A549 (cell line): ENCODE measurements around the gene ZNF638. TPM values are rescaled to one million over a fixed set of nuclear protein-coding genes. Genes with fewer than 3 reads are reported as not detected.
"Not testable (repeated sequence)": the region's sequence is repeated elsewhere in the genome, so short reads cannot be mapped to it uniquely, and the experiment has no call there.

Experiments used
- ATAC-seq, 2 experiments: fragments of 200-7000 bp in 1 of 2; fragments of >200 bp in 1 of 2; cut with Nextera tagmentation in 1 of 2; cut with Tn5 transposase in 1 of 2; 3 replicates each; pipeline versions ENCODE4 v1.8.0 to v1.9.1; 2018 to 2020; ENCODE audit warnings: mild to moderate bottlenecking in 1 of 2, moderate library complexity in 1 of 2
- CTCF ChIA-PET: fragments of 300-600 bp; sonication (Branson Sonifier 250); formaldehyde crosslinking; extraction: SDS; loops from one replicate; lab custom pipeline; 2021; ENCODE audit warnings: antibody characterized with exemption, inconsistent platforms; lab: Yijun Ruan, JAX
- POLR2A ChIA-PET: fragments of 350-600 bp; formaldehyde crosslinking; extraction: SDS; loops from one replicate; lab custom pipeline; 2021; ENCODE audit warnings: antibody characterized with exemption, inconsistent platforms; lab: Yijun Ruan, JAX
- DNase-seq, 2 experiments: peaks; one replicate each; pipeline versions ENCODE4 v3.0.0 to v3.0.0-alpha.2; 2011 to 2016; ENCODE audit warnings: low read depth in 1 of 2, low spot score in 1 of 2
- FAIRE-seq: peaks from 2 replicates; lab custom pipeline; 2011; peaks lifted over from hg19 to GRCh38; lab: Jason Lieb, UNC
- H3K27ac ChIP-seq, 2 experiments: fragments of >200 bp; sonication (Bioruptor Twin); formaldehyde crosslinking; 3 replicates each; pipeline ENCODE4 v1.5.1; 2016 to 2017
- H3K4me1 ChIP-seq: fragments of >200 bp; sonication (Bioruptor Twin); formaldehyde crosslinking; 3 replicates; pipeline ENCODE4 v1.6.1; 2016
- H3K4me2 ChIP-seq: fragments of >200 bp; sonication (Bioruptor Twin); formaldehyde crosslinking; 3 replicates; pipeline ENCODE4 v1.6.1; 2016
- H3K4me3 ChIP-seq: fragments of >200 bp; sonication (Bioruptor Twin); formaldehyde crosslinking; 3 replicates; pipeline ENCODE4 v1.5.1; 2016
- H3K9me3 ChIP-seq: fragments of >200 bp; sonication (Bioruptor Twin); formaldehyde crosslinking; 3 replicates; pipeline ENCODE4 v1.6.1; 2016
- BHLHE40 ChIP-seq: IDR thresholded peaks from 2 replicates; pipeline ENCODE4 v1.6.1; 2012; ENCODE audit warnings: low read depth, low read length, inconsistent platforms
- CBX2 ChIP-seq: fragments of 200-600 bp; sonication (generic); IDR thresholded peaks from 2 replicates; pipeline ENCODE4 v1.6.1; 2016; ENCODE audit warnings: low read depth, mild to moderate bottlenecking, borderline replicate concordance
- EHMT2 ChIP-seq: fragments of 200-600 bp; sonication (generic); IDR thresholded peaks from 2 replicates; pipeline ENCODE4 v1.6.1; 2016; ENCODE audit warnings: antibody characterized with exemption, low read depth, mild to moderate bottlenecking, moderate library complexity
- FOSB ChIP-seq: fragments of 250-450 bp; sonication (Bioruptor Pico); IDR thresholded peaks from 2 replicates; pipeline ENCODE4 v1.5.0; 2020; ENCODE audit warnings: mild to moderate bottlenecking, moderate library complexity
- FOSL2 ChIP-seq, 2 experiments: fragments of 450-650 bp in 1 of 2; fragments of >200 bp in 1 of 2; sonication (Bioruptor Twin) in 1 of 2; formaldehyde crosslinking; IDR thresholded peaks; 2 replicates each; pipeline versions ENCODE4 v1.5.0 to v1.6.1; 2016 to 2020; ENCODE audit warnings: mild to moderate bottlenecking in 1 of 2, moderate library complexity in 1 of 2
- FOXS1 ChIP-seq: fragments of 250-450 bp; sonication (Bioruptor Pico); IDR thresholded peaks from 2 replicates; pipeline ENCODE4 v1.5.0; 2020; ENCODE audit warnings: mild to moderate bottlenecking, moderate library complexity
- GATA3 ChIP-seq: IDR thresholded peaks from 2 replicates; pipeline ENCODE4 v1.6.1; 2012; ENCODE audit warnings: borderline replicate concordance
- HEYL ChIP-seq: fragments of 250-450 bp; sonication (Bioruptor Pico); IDR thresholded peaks from 2 replicates; pipeline ENCODE4 v1.8.0; 2021; ENCODE audit warnings: mild to moderate bottlenecking, moderate library complexity
- HOXB13 ChIP-seq: fragments of 250-450 bp; sonication (Bioruptor Pico); IDR thresholded peaks from 2 replicates; pipeline ENCODE4 v1.5.0; 2020; ENCODE audit warnings: low read depth, mild to moderate bottlenecking, moderate library complexity
- HOXB5 ChIP-seq: fragments of 250-450 bp; sonication (Bioruptor Pico); IDR thresholded peaks from 2 replicates; pipeline ENCODE4 v1.5.0; 2020; ENCODE audit warnings: mild to moderate bottlenecking, moderate library complexity
- MAFK ChIP-seq: fragments of 450-650 bp; IDR thresholded peaks from 2 replicates; pipeline ENCODE4 v1.6.1; 2014; ENCODE audit not compliant: partially characterized antibody
- PHF8 ChIP-seq: fragments of 200-600 bp; sonication (generic); IDR thresholded peaks from 2 replicates; pipeline ENCODE4 v1.6.1; 2016; ENCODE audit warnings: low read depth, mild to moderate bottlenecking, antibody characterized with exemption, moderate library complexity, borderline replicate concordance
- POLR2A ChIP-seq: IDR thresholded peaks from 2 replicates; pipeline ENCODE4 v1.6.1; 2012; ENCODE audit warnings: mild to moderate bottlenecking, low read length
- TFCP2L1 ChIP-seq: fragments of 250-450 bp; sonication (Bioruptor Pico); IDR thresholded peaks from 2 replicates; pipeline ENCODE4 v1.5.0; 2021; ENCODE audit warnings: mild to moderate bottlenecking
- TP53 ChIP-seq: fragments of 250-450 bp; sonication (Bioruptor Pico); IDR thresholded peaks from 2 replicates; pipeline ENCODE4 v1.5.0; 2021; ENCODE audit warnings: mild to moderate bottlenecking, moderate library complexity
- ZC3H11A ChIP-seq: fragments of 450-650 bp; IDR thresholded peaks from 2 replicates; pipeline ENCODE4 v1.6.1; 2014; ENCODE audit warnings: antibody characterized with exemption, mild to moderate bottlenecking
- ZFP36 ChIP-seq: fragments of 450-650 bp; IDR thresholded peaks from 2 replicates; pipeline ENCODE4 v1.6.1; 2014; ENCODE audit warnings: borderline replicate concordance; ENCODE audit not compliant: partially characterized antibody
- ZSCAN20 ChIP-seq: fragments of 250-450 bp; sonication (Bioruptor Pico); IDR thresholded peaks from 2 replicates; pipeline ENCODE4 v1.8.0; 2022; ENCODE audit warnings: mild to moderate bottlenecking, moderate library complexity
- WGBS: methylation state at CpG from one replicate; pipeline ENCODE4 v1.1.6; 2017; ENCODE audit errors: missing lambda C conversion rate; 5-methylcytosine and 5-hydroxymethylcytosine counted together
- polyA plus RNA-seq, 4 experiments: library from polyadenylated mRNA; depleted of rRNA in 3 of 4; stranded (reverse); fragments of >200 nt; fragmentation: RNase III in 1 of 4; extraction: RNeasy Plus Mini Kit Qiagen cat#74134 plus additional on column Dnase treatment in 1 of 4; gene quantifications; 2 replicates in 3 of 4; 3 replicates in 1 of 4; pipeline ENCODE4 v1.2.3, GENCODE V29; 2011 to 2017
- TF ChIP-seq, protein P1 (sequence below): IDR thresholded peaks from 2 replicates; pipeline ENCODE4 v1.6.1; 2012

The ZNF638 gene
- polyA plus RNA-seq, 2 of the 4 experiments (the other 2 are of a cell fraction) = 74.2 to 160 TPM

- Histone ChIP-seq H3K4me3 (no peak overlapping the region), H3K9me3 (peaks cover 31% of the 10 kb centered on the region), H3K4me2 (no peak overlapping the region), H3K4me1 (no peaks in the 10 kb centered on the region), H3K27ac (no peak overlapping the region)
- ATAC-seq = no peak
- 12% methylated on average over 4 of the region's 4 CpGs for WGBS
- no peak for FAIRE-seq
- no peak for DNase-seq
- CTCF ChIA-PET = interaction anchor here (1.3 kb wide), 1 partner anchor 192 kb away, joined by 3 read pairs; no protein-coding TSS in a partner anchor
- TF ChIP-seq HOXB5 (CRISPR knock-in tag) = no peak
- no peak for TF ChIP-seq HOXB13 (CRISPR knock-in tag)
- TF ChIP-seq POLR2A = no peak
- no peak for TF ChIP-seq FOSL2 (IDR thresholded peaks at IDR 0.05)
- TF ChIP-seq FOSL2 (CRISPR knock-in tag; IDR thresholded peaks at IDR 0.05) = no peak
- no peak for TF ChIP-seq FOSB (CRISPR knock-in tag)
- no peak for TF ChIP-seq BHLHE40
- no peak for TF ChIP-seq TP53 (CRISPR knock-in tag)
- TF ChIP-seq TFCP2L1 (CRISPR knock-in tag) = no peak
- POLR2A ChIA-PET = no interaction called here
Measured at GRCh38 chr2:71317060-71317459, 14.5 kb upstream of the ZNF638 start.

- H3K9me3 ChIP-seq = peaks cover 34% of the 10 kb centered on the region
- H3K4me2 ChIP-seq, ATAC-seq, FAIRE-seq, POLR2A ChIA-PET, DNase-seq, H3K4me1 ChIP-seq, H3K27ac ChIP-seq, H3K4me3 ChIP-seq: not testable (repeated sequence)
- WGBS = 46% methylated on average over 4 of the region's 4 CpGs
- CTCF ChIA-PET = interaction anchor here (0.7 to 0.8 kb wide), 2 partner anchors 35 to 192 kb away, joined by 3 to 4 read pairs; no protein-coding TSS in a partner anchor
Measured at GRCh38 chr2:71317900-71318299, 13.7 kb upstream of the ZNF638 start.

GRCh38 chr2:71323386-71323785 lies 8.2 kb upstream of the ZNF638 start:
- Histone ChIP-seq H3K4me2 (no peak overlapping the region), H3K4me3 (no peak overlapping the region), H3K27ac (no peak overlapping the region)
- CTCF ChIA-PET = interaction anchor here (1.1 to 3.0 kb wide), 2 partner anchors 8 to 187 kb away, joined by 4 to 24 read pairs; partner anchors contain the start of gene ZNF638
- DNase-seq = no peak
- TF ChIP-seq ZFP36 = no peak
- TF ChIP-seq ZC3H11A = no peak
- TF ChIP-seq EHMT2 = no peak
- TF ChIP-seq BHLHE40 = no peak
- TF ChIP-seq, all 56 proteins: peak for 0
- 70% methylated on average over 6 of the region's 6 CpGs for WGBS
- H3K4me1 ChIP-seq = no peaks in the 10 kb centered on the region
- peaks cover 22% of the 10 kb centered on the region for H3K9me3 ChIP-seq
- FAIRE-seq = no peak
- no peak for ATAC-seq
- POLR2A ChIA-PET = interaction anchor here (1.0 kb wide), 1 partner anchor 8 kb away, joined by 8 read pairs; the partner anchor contains the start of gene ZNF638

DNA sequence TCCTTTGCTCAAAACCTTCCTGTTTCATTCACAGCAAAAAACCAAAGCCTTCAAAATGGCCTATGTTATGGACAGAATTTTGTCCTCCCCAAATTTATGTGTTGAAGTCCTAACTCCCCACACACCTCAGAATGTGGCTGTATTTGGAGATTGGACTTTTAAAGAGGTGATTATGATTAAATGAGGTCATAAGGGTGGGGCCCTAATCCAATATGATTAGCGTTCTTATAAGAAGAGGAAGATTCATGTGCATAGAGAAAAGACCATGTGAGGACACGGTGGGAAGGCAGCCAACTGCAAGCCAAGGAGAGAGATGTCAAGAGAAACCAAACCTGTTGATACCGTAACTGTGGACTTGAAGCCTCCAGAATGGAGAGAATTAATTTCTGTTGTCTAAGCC lies 4.6 kb upstream of the ZNF638 start:
- 71% methylated on average over 3 of the region's 3 CpGs for WGBS
- no peak for FAIRE-seq

More for the DNA sequence above, 4.6 kb upstream of the ZNF638 start:
- DNase-seq (no peak), ATAC-seq (no peak)
- no peak for TF ChIP-seq MAFK
- no peak for TF ChIP-seq ZFP36
- TF ChIP-seq TFCP2L1 (CRISPR knock-in tag) = no peak
- no peak for TF ChIP-seq FOXS1 (CRISPR knock-in tag)
- TF ChIP-seq GATA3 = no peak
- TF ChIP-seq CBX2 = no peak
- no peak for TF ChIP-seq PHF8
- no peak for TF ChIP-seq FOSB (CRISPR knock-in tag)
- no peak for TF ChIP-seq HEYL (CRISPR knock-in tag)
- TF ChIP-seq, protein P1, sequence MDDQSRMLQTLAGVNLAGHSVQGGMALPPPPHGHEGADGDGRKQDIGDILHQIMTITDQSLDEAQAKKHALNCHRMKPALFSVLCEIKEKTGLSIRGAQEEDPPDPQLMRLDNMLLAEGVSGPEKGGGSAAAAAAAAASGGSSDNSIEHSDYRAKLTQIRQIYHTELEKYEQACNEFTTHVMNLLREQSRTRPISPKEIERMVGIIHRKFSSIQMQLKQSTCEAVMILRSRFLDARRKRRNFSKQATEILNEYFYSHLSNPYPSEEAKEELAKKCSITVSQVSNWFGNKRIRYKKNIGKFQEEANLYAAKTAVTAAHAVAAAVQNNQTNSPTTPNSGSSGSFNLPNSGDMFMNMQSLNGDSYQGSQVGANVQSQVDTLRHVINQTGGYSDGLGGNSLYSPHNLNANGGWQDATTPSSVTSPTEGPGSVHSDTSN = no peak
- no peak for TF ChIP-seq ZSCAN20 (CRISPR knock-in tag)
- ChIA-PET POLR2A (no interaction called here), CTCF (interaction anchor here (1.3 to 3.4 kb wide), 2 partner anchors 28 to 179 kb away, joined by 4 to 20 read pairs; no protein-coding TSS in a partner anchor)
- Histone ChIP-seq H3K27ac (no peak overlapping the region), H3K4me1 (0 out of 3 replicates have a peak, but pooled peaks cover 3% of the 10 kb centered on the region), H3K4me2 (no peak overlapping the region), H3K9me3 (peaks cover 4% of the 10 kb centered on the region; the same call in 1 of the 3 replicates), H3K4me3 (no peak overlapping the region)
